Measurements from ENCODE around the gene TPRG1.

Gene TPRG1

GRCh38 chr3:189210251-189210770 is 38.5 kb downstream of the TPRG1 start:
- H3K9me3 ChIP-seq (replicated peaks in 1 of 11), result no peaks in the 10 kb centered on the region
- H3K9ac ChIP-seq, result no peak overlapping the region
- no peak overlapping the region for H3K27ac ChIP-seq
- no peaks in the 10 kb centered on the region for H3K4me1 ChIP-seq
- H3K4me2 ChIP-seq, result no peak overlapping the region
- H4K20me1 ChIP-seq, result no peaks in the 10 kb centered on the region
- no peak for TF ChIP-seq Cebpa-rat (IDR thresholded peaks at IDR 0.05)
- no peaks in the 10 kb centered on the region for H3K27me3 ChIP-seq
- no peaks in the 10 kb centered on the region for H3K36me3 ChIP-seq
- H3K4me3 ChIP-seq, result no peak overlapping the region

- Histone ChIP-seq H3K4me1 (no peaks in the 10 kb centered on the region), H3K36me3 (no peaks in the 10 kb centered on the region), H3K4me3 (no peak overlapping the region), H3K27me3 (no peaks in the 10 kb centered on the region), H3K4me2 (no peak overlapping the region), H3K9ac (no peak overlapping the region), H4K20me1 (no peaks in the 10 kb centered on the region), H3K27ac (no peak overlapping the region), H3K9me3 (replicated peaks in 1 of 11) (no peaks in the 10 kb centered on the region)
- no peak for TF ChIP-seq Cebpa-rat (IDR thresholded peaks at IDR 0.05)
These were observed 40.9 kb downstream of the TPRG1 start for GRCh38 chr3:189212681-189213080.

GRCh38 chr3:189214651-189215050 is 42.9 kb downstream of the TPRG1 start:
- Histone ChIP-seq H3K27me3 (no peaks in the 10 kb centered on the region), H3K4me1 (no peaks in the 10 kb centered on the region)
- TF ChIP-seq Cebpa-rat (IDR thresholded peaks at IDR 0.05), result no peak

GRCh38 chr3:189222927-189223636 is 51.3 kb downstream of the TPRG1 start:
- TF ChIP-seq Cebpa-rat (IDR thresholded peaks at IDR 0.05), result no peak
- H3K27ac ChIP-seq, result no peak overlapping the region
- H4K20me1 ChIP-seq, result no peaks in the 10 kb centered on the region
- H3K4me3 ChIP-seq, result no peak overlapping the region
- H3K27me3 ChIP-seq, result no peaks in the 10 kb centered on the region
- no peaks in the 10 kb centered on the region for H3K36me3 ChIP-seq
- no peak overlapping the region for H3K9ac ChIP-seq
- H3K4me1 ChIP-seq, result no peaks in the 10 kb centered on the region
- no peak overlapping the region for H3K4me2 ChIP-seq
- H3K9me3 ChIP-seq (replicated peaks in 1 of 11), result no peaks in the 10 kb centered on the region

More at GRCh38 chr3:189214651-189215050, 42.9 kb downstream of the TPRG1 start:
- no peaks in the 10 kb centered on the region for H3K9me3 ChIP-seq (replicated peaks in 1 of 11)
- no peak overlapping the region for H3K9ac ChIP-seq
- H3K4me2 ChIP-seq, result no peak overlapping the region
- no peaks in the 10 kb centered on the region for H4K20me1 ChIP-seq
- no peak overlapping the region for H3K4me3 ChIP-seq
- H3K36me3 ChIP-seq, result no peaks in the 10 kb centered on the region
- H3K27ac ChIP-seq, result no peak overlapping the region

- Histone ChIP-seq H3K4me1 (peaks cover 0 to 13% (median 3%) of the 10 kb centered on the region in 10 experiments; a peak in 8 of 20 replicates), H3K36me3 (no peaks in the 10 kb centered on the region), H3K4me2 (no peak overlapping the region), H3K4me3 (no peak overlapping the region), H3K27ac (no peak overlapping the region), H3K27me3 (no peaks in the 10 kb centered on the region), H3K9ac (no peak overlapping the region), H3K9me3 (replicated peaks in 1 of 11) (no peaks in the 10 kb centered on the region), H4K20me1 (no peaks in the 10 kb centered on the region)
- TF ChIP-seq Cebpa-rat (IDR thresholded peaks at IDR 0.05), result no peak
These were observed 53.7 kb downstream of the TPRG1 start for GRCh38 chr3:189225431-189225830.

GRCh38 chr3:189227249-189227648 is 55.5 kb downstream of the TPRG1 start:
- H3K4me2 ChIP-seq, result no peak overlapping the region

GRCh38 chr3:189229196-189229828 is 57.5 kb downstream of the TPRG1 start:
- H3K9me3 ChIP-seq (replicated peaks in 1 of 11), result no peaks in the 10 kb centered on the region
- peak overlapping the region in 7 of 11 experiments; percentile 8 to 54 (median 32); a peak in 9 of 22 replicates for H3K4me2 ChIP-seq
- H3K36me3 ChIP-seq, result no peaks in the 10 kb centered on the region
- no peaks in the 10 kb centered on the region for H4K20me1 ChIP-seq
- no peak overlapping the region for H3K4me3 ChIP-seq
- TF ChIP-seq Cebpa-rat (IDR thresholded peaks at IDR 0.05), result no peak
- H3K4me1 ChIP-seq, result peaks cover 0 to 17% (median 3%) of the 10 kb centered on the region in 10 experiments; a peak in 8 of 20 replicates
- H3K9ac ChIP-seq, result no peak overlapping the region; a peak in 1 of 22 replicates
- no peaks in the 10 kb centered on the region for H3K27me3 ChIP-seq
- no peak overlapping the region for H3K27ac ChIP-seq

More at GRCh38 chr3:189227249-189227648, 55.5 kb downstream of the TPRG1 start:
- Histone ChIP-seq H4K20me1 (no peaks in the 10 kb centered on the region), H3K4me1 (peaks cover 0 to 13% (median 3%) of the 10 kb centered on the region in 10 experiments; a peak in 8 of 20 replicates), H3K9me3 (replicated peaks in 1 of 11) (no peaks in the 10 kb centered on the region), H3K27ac (no peak overlapping the region), H3K4me3 (no peak overlapping the region), H3K27me3 (no peaks in the 10 kb centered on the region), H3K9ac (no peak overlapping the region), H3K36me3 (no peaks in the 10 kb centered on the region)
- TF ChIP-seq Cebpa-rat (IDR thresholded peaks at IDR 0.05), result no peak

GRCh38 chr3:189232790-189233189 is 61.0 kb downstream of the TPRG1 start:
- H3K36me3 ChIP-seq, result no peaks in the 10 kb centered on the region
- no peaks in the 10 kb centered on the region for H3K27me3 ChIP-seq
- TF ChIP-seq Cebpa-rat (IDR thresholded peaks at IDR 0.05), result no peak
- H3K4me1 ChIP-seq, result peaks cover 0 to 39% (median 6%) of the 10 kb centered on the region in 10 experiments; a peak in 10 of 20 replicates
- no peak overlapping the region for H3K4me2 ChIP-seq
- no peak overlapping the region for H3K4me3 ChIP-seq
- H3K9ac ChIP-seq, result no peak overlapping the region
- H3K9me3 ChIP-seq (replicated peaks in 1 of 11), result no peaks in the 10 kb centered on the region
- H4K20me1 ChIP-seq, result no peaks in the 10 kb centered on the region
- H3K27ac ChIP-seq, result no peak overlapping the region

GRCh38 chr3:189233225-189233858 is 61.6 kb downstream of the TPRG1 start:
- no peaks in the 10 kb centered on the region for H4K20me1 ChIP-seq
- H3K9me3 ChIP-seq (replicated peaks in 1 of 11), result peaks cover 0 to 2% (median 0%) of the 10 kb centered on the region in 11 experiments; a peak in 3 of 22 replicates
- H3K4me2 ChIP-seq, result no peak overlapping the region
- H3K4me1 ChIP-seq, result peaks cover 0 to 39% (median 6%) of the 10 kb centered on the region in 10 experiments; a peak in 10 of 20 replicates
- no peak overlapping the region for H3K9ac ChIP-seq
- no peak overlapping the region for H3K27ac ChIP-seq
- H3K27me3 ChIP-seq, result no peaks in the 10 kb centered on the region
- TF ChIP-seq Cebpa-rat (IDR thresholded peaks at IDR 0.05), result no peak
- no peaks in the 10 kb centered on the region for H3K36me3 ChIP-seq
- no peak overlapping the region for H3K4me3 ChIP-seq
